Neural progenitor cell (in vitro differentiated cells): Measurements from ENCODE around the gene NXN. TPM values are rescaled to one million over a fixed set of nuclear protein-coding genes. Genes with fewer than 3 reads are reported as not detected.

Experiments used
- DNase-seq: peaks from one replicate; pipeline ENCODE4 v3.0.0-alpha.2; 2016; ENCODE audit warnings: low spot score
- H2AFZ ChIP-seq: fragments of 200-600 bp; sonication (generic); replicated peaks from 2 replicates; pipeline ENCODE4 v1.6.1; 2016; ENCODE audit warnings: antibody characterized with exemption
- H3F3A ChIP-seq: fragments of 200-600 bp; sonication (generic); 2 replicates; pipeline ENCODE4 v1.6.1; 2016; ENCODE audit warnings: antibody characterized with exemption, low read depth
- H3K27ac ChIP-seq: fragments of 200-600 bp; sonication (generic); 2 replicates; pipeline ENCODE4 v1.5.1; 2016; ENCODE audit warnings: mild to moderate bottlenecking
- H3K27me3 ChIP-seq: fragments of 200-600 bp; sonication (generic); 2 replicates; pipeline ENCODE4 v1.6.1; 2016; ENCODE audit warnings: mild to moderate bottlenecking, moderate library complexity
- H3K36me3 ChIP-seq: fragments of 200-600 bp; sonication (generic); 2 replicates; pipeline ENCODE4 v1.5.1; 2016
- H3K4me1 ChIP-seq: fragments of 200-600 bp; sonication (generic); 2 replicates; pipeline ENCODE4 v1.6.1; 2016; ENCODE audit warnings: mixed run types
- H3K4me2 ChIP-seq: fragments of 200-600 bp; sonication (generic); 2 replicates; pipeline ENCODE4 v1.6.1; 2016
- H3K4me3 ChIP-seq: fragments of 200-600 bp; sonication (generic); 2 replicates; pipeline ENCODE4 v1.5.1; 2016
- H3K79me2 ChIP-seq: fragments of 200-600 bp; sonication (generic); 2 replicates; pipeline ENCODE4 v1.6.1; 2016; ENCODE audit warnings: low read depth
- H3K9ac ChIP-seq: fragments of 200-600 bp; sonication (generic); 2 replicates; pipeline ENCODE4 v1.6.1; 2016
- H3K9me3 ChIP-seq: fragments of 200-600 bp; sonication (generic); 2 replicates; pipeline ENCODE4 v1.5.1; 2016; ENCODE audit warnings: low read depth
- H4K20me1 ChIP-seq: fragments of 200-600 bp; sonication (generic); 2 replicates; pipeline ENCODE4 v1.6.1; 2016; ENCODE audit warnings: low read depth
- H3K27ac Mint-ChIP-seq: 3 replicates; pipeline ENCODE4 v1.8.0; 2021; ENCODE audit warnings: mixed read lengths
- H3K27me3 Mint-ChIP-seq: 2 replicates; pipeline ENCODE4 v1.8.0; 2022; ENCODE audit warnings: low read depth, mild to moderate bottlenecking, inconsistent platforms, moderate library complexity, mixed read lengths; ENCODE audit not compliant: insufficient read depth
- H3K36me3 Mint-ChIP-seq: 3 replicates; pipeline ENCODE4 v1.8.0; 2021; ENCODE audit warnings: mixed read lengths
- H3K4me1 Mint-ChIP-seq: 3 replicates; pipeline ENCODE4 v1.8.0; 2021; ENCODE audit warnings: mixed read lengths
- H3K4me3 Mint-ChIP-seq: 3 replicates; pipeline ENCODE4 v1.8.0; 2021; ENCODE audit warnings: mild to moderate bottlenecking, moderate library complexity, mixed read lengths
- H3K9me3 Mint-ChIP-seq: 3 replicates; pipeline ENCODE4 v1.8.0; 2020; ENCODE audit warnings: mixed read lengths
- EZH2 ChIP-seq: fragments of 200-600 bp; sonication (generic); IDR thresholded peaks from 2 replicates; pipeline ENCODE4 v1.6.1; 2017; ENCODE audit warnings: antibody characterized with exemption, mild to moderate bottlenecking, moderate library complexity
- EZH2phosphoT487 ChIP-seq: fragments of 200-600 bp; sonication (generic); IDR thresholded peaks from 2 replicates; pipeline ENCODE4 v1.6.1; 2017; ENCODE audit warnings: antibody characterized with exemption
- total RNA-seq: library from RNA; depleted of rRNA; stranded (reverse); fragments of >200 nt; gene quantifications from 2 replicates; pipeline ENCODE4 v1.2.3, GENCODE V29; 2015; ENCODE audit warnings: low replicate concordance
- TF ChIP-seq, protein P1 (sequence below): fragments of 200-600 bp; sonication (generic); IDR thresholded peaks from 2 replicates; pipeline ENCODE4 v1.5.1; 2017; ENCODE audit warnings: antibody characterized with exemption, mild to moderate bottlenecking

The NXN gene
- 35.9 and 69.4 TPM in 2 replicates for total RNA-seq

DNA sequence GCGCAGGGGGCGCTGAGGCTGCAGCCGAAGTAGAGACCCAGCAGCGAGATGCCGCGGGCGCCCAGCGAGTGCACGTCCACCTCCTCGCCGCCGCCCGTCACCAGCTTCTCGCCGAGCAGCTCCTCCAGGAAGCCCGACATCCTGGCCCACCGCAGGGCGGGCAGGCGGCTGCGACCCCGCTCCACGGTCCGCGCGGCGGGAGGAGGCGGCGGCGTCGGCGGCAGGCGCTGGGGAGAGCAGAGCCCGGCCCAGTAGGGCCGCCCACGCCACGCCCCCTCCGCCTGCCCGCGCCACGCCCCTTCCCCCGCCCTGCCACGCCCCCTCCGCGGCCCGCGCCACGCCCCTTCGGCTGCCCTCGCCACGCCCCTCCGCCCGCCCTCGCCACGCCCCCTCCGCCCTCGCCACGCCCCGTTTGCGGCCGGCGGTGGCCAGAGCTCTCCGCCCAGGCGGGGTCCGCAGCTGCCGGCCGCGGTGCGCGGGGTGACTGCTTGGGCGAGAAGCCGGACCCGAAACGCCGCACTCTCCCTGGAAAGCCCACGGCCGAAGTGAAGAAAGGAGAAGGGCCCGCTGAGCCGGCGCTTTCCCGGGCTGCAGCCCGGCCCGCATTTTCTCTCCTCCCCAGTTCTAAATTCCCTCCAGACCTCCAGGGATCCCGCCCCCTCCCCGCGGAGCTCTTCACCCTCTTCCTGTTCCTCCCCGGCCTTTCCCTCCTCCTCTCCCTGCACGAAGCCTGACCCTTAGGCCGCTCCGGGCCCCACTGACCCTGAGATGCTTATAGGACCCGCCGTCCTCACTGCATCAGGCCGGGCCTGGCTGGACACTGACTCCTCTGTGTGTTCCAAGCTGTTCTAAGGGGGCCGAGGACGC is at the start of gene NXN:
Gene NXN (minus strand): TSS at position 238 of the 867 bp plus-strand sequence.
- peak; percentile 94 for DNase-seq
- TF ChIP-seq EZH2phosphoT487 (no peak), EZH2 (no peak)
- TF ChIP-seq, protein P1, sequence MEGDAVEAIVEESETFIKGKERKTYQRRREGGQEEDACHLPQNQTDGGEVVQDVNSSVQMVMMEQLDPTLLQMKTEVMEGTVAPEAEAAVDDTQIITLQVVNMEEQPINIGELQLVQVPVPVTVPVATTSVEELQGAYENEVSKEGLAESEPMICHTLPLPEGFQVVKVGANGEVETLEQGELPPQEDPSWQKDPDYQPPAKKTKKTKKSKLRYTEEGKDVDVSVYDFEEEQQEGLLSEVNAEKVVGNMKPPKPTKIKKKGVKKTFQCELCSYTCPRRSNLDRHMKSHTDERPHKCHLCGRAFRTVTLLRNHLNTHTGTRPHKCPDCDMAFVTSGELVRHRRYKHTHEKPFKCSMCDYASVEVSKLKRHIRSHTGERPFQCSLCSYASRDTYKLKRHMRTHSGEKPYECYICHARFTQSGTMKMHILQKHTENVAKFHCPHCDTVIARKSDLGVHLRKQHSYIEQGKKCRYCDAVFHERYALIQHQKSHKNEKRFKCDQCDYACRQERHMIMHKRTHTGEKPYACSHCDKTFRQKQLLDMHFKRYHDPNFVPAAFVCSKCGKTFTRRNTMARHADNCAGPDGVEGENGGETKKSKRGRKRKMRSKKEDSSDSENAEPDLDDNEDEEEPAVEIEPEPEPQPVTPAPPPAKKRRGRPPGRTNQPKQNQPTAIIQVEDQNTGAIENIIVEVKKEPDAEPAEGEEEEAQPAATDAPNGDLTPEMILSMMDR, result peak; percentile 27
- H3K27me3 ChIP-seq, result no peaks in the 10 kb centered on the region
- no peaks in the 10 kb centered on the region for H3K9me3 ChIP-seq
- H3K27me3 Mint-ChIP-seq, result peaks cover 6% of the 10 kb centered on the region
- H3K27ac Mint-ChIP-seq, result peak within 1 kb of the TSS; percentile 91
- peaks cover 7% of the 10 kb centered on the region for H3K36me3 Mint-ChIP-seq
- H3K4me2 ChIP-seq, result peak within 1 kb of the TSS; percentile 86
- H3F3A ChIP-seq, result peaks cover 12% of the 10 kb centered on the region
- H3K4me1 ChIP-seq, result peaks cover 13% of the 10 kb centered on the region
- H3K4me3 Mint-ChIP-seq, result peak within 1 kb of the TSS; percentile 97
- no peaks in the 10 kb centered on the region for H3K36me3 ChIP-seq
- peak within 1 kb of the TSS; percentile 36 for H3K9ac ChIP-seq
- H4K20me1 ChIP-seq, result peaks cover 40% of the 10 kb centered on the region
- peak within 1 kb of the TSS; percentile 94 for H3K4me3 ChIP-seq
- peak within 1 kb of the TSS; percentile 19 for H2AFZ ChIP-seq
- H3K9me3 Mint-ChIP-seq, result no peaks in the 10 kb centered on the region
- H3K79me2 ChIP-seq, result peaks cover 41% of the 10 kb centered on the region
- H3K27ac ChIP-seq, result peak within 1 kb of the TSS; percentile 18
- H3K4me1 Mint-ChIP-seq, result peaks cover 41% of the 10 kb centered on the region

- no peaks in the 10 kb centered on the region for H3K9me3 ChIP-seq
- Mint-ChIP-seq H3K4me3 (no peak overlapping the region), H3K9me3 (no peaks in the 10 kb centered on the region), H3K27me3 (no peaks in the 10 kb centered on the region), H3K4me1 (peaks cover 20% of the 10 kb centered on the region), H3K27ac (no peak overlapping the region), H3K36me3 (peaks cover 4% of the 10 kb centered on the region)
- DNase-seq, result no peak
- H4K20me1 ChIP-seq, result peaks cover 30% of the 10 kb centered on the region
- peaks cover 14% of the 10 kb centered on the region for H3K4me1 ChIP-seq
- H3K9ac ChIP-seq, result no peak overlapping the region
- peaks cover 8% of the 10 kb centered on the region for H3F3A ChIP-seq
- H2AFZ ChIP-seq, result no peak overlapping the region
- no peak overlapping the region for H3K4me2 ChIP-seq
- H3K79me2 ChIP-seq, result no peaks in the 10 kb centered on the region
- H3K27ac ChIP-seq, result no peak overlapping the region
- no peaks in the 10 kb centered on the region for H3K36me3 ChIP-seq
- TF ChIP-seq EZH2, result no peak
- no peak for TF ChIP-seq EZH2phosphoT487
- TF ChIP-seq, protein P1, result no peak
- H3K4me3 ChIP-seq, result no peak overlapping the region
- H3K27me3 ChIP-seq, result peaks cover 17% of the 10 kb centered on the region
These were observed 47.5 kb upstream of the NXN start for GRCh38 chr17:1027044-1027443.

GRCh38 chr17:1026599-1026975 is 47.0 kb upstream of the NXN start:
- TF ChIP-seq, protein P1, result no peak
- TF ChIP-seq EZH2phosphoT487, result no peak
- TF ChIP-seq EZH2, result no peak
- Histone ChIP-seq H3K36me3 (no peaks in the 10 kb centered on the region), H3F3A (peaks cover 8% of the 10 kb centered on the region), H3K9me3 (no peaks in the 10 kb centered on the region), H4K20me1 (peaks cover 28% of the 10 kb centered on the region), H3K9ac (no peak overlapping the region), H3K79me2 (no peaks in the 10 kb centered on the region), H2AFZ (no peak overlapping the region), H3K4me1 (peaks cover 12% of the 10 kb centered on the region), H3K27me3 (peaks cover 12% of the 10 kb centered on the region), H3K4me3 (no peak overlapping the region), H3K4me2 (no peak overlapping the region), H3K27ac (no peak overlapping the region)
- no peak for DNase-seq
- peaks cover 20% of the 10 kb centered on the region for H3K4me1 Mint-ChIP-seq
- H3K9me3 Mint-ChIP-seq, result no peaks in the 10 kb centered on the region
- H3K27ac Mint-ChIP-seq, result no peak overlapping the region
- H3K4me3 Mint-ChIP-seq, result no peak overlapping the region
- H3K27me3 Mint-ChIP-seq, result no peaks in the 10 kb centered on the region
- H3K36me3 Mint-ChIP-seq, result peaks cover 4% of the 10 kb centered on the region
